Erythroblast (primary cell): Measurements from ENCODE around the gene DRAP1.

Source experiments
- GATA1 ChIP-seq: IDR thresholded peaks from 2 replicates; pipeline ENCODE4 v1.6.1; 2011; ENCODE audit warnings: low read depth, mild to moderate bottlenecking, control low read depth, low read length, moderate library complexity
- POLR2A ChIP-seq: IDR thresholded peaks from 2 replicates; pipeline ENCODE4 v1.6.1; 2011; ENCODE audit warnings: mild to moderate bottlenecking, low read length

GRCh38 chr11:65944767-65945166, 25.5 kb downstream of the DRAP1 start:
- TF ChIP-seq POLR2A (no peak), GATA1 (no peak)
